ENCODE results near the gene CLIP2. TPM values are rescaled to one million over a fixed set of nuclear protein-coding genes. Genes with fewer than 3 reads are reported as not detected.

CLIP2 gene
- polyA plus RNA-seq, 1 donor from 2014 or later: 25.7 TPM

GRCh38 chr7:74324531-74325209 lies 35.5 kb downstream of the CLIP2 start:
- TF ChIP-seq RAD21 (conservative IDR thresholded peaks at IDR 0.05): no peak
- no peak for TF ChIP-seq POLR2AphosphoS5 (IDR thresholded peaks at IDR 0.05)
- no peak for TF ChIP-seq CTCF (IDR thresholded peaks at IDR 0.05; ENCODE audit: poor library complexity, severe bottlenecking)
- TF ChIP-seq EP300 (conservative IDR thresholded peaks at IDR 0.05; ENCODE audit: poor library complexity, severe bottlenecking): no peak
- no peak for TF ChIP-seq TAF1 (IDR thresholded peaks at IDR 0.05; ENCODE audit: low read depth)
- TF ChIP-seq EZH2 (IDR thresholded peaks at IDR 0.05; ENCODE audit: borderline replicate concordance, insufficient read depth, low read length, poor library complexity, severe bottlenecking): no peak
- no peak for TF ChIP-seq MXI1 (conservative IDR thresholded peaks at IDR 0.05; ENCODE audit: poor library complexity, severe bottlenecking)
- no peak for TF ChIP-seq REST (IDR thresholded peaks at IDR 0.05; ENCODE audit: borderline replicate concordance)
- no peak for TF ChIP-seq SMC3 (conservative IDR thresholded peaks at IDR 0.05; ENCODE audit: poor library complexity)
- H3K27ac ChIP-seq (ENCODE audit: low read length): no peak overlapping the region
- no peaks in the 10 kb centered on the region for H3K36me3 ChIP-seq (ENCODE audit: insufficient read depth, low read length)
- H3K4me2 ChIP-seq (ENCODE audit: low read length): no peak overlapping the region
- no peaks in the 10 kb centered on the region for H4K20me1 ChIP-seq (ENCODE audit: insufficient read depth)
- H3K4me3 ChIP-seq (ENCODE audit: low read length): no peak overlapping the region
- no peaks in the 10 kb centered on the region for H3K79me2 ChIP-seq (replicated peaks; ENCODE audit: insufficient read depth, low read length)
- H3F3A ChIP-seq (ENCODE audit: insufficient read depth, low read length, poor library complexity, severe bottlenecking): no peaks in the 10 kb centered on the region
- no peaks in the 10 kb centered on the region for H3K9me2 ChIP-seq (ENCODE audit: insufficient read depth, low read length)
- no peaks in the 10 kb centered on the region for H3K27me3 ChIP-seq (ENCODE audit: insufficient read depth, low read depth, low read length)
- H3K9me3 ChIP-seq (ENCODE audit: low read length): no peaks in the 10 kb centered on the region
- H2AFZ ChIP-seq (ENCODE audit: low read depth, low read length): no peak overlapping the region
- H3K9ac ChIP-seq (ENCODE audit: low read length): no peak overlapping the region

- no peak overlapping the region for H3K27ac ChIP-seq (ENCODE audit: low read length)
- H3K36me3 ChIP-seq (ENCODE audit: insufficient read depth, low read length): no peaks in the 10 kb centered on the region
Measured at GRCh38 chr7:74325210-74325565, 36.0 kb downstream of the CLIP2 start.

More at GRCh38 chr7:74325210-74325565, 36.0 kb downstream of the CLIP2 start:
- no peak overlapping the region for H3K9ac ChIP-seq (ENCODE audit: low read length)
- no peaks in the 10 kb centered on the region for H3K9me3 ChIP-seq (ENCODE audit: low read length)
- TF ChIP-seq SMC3 (conservative IDR thresholded peaks at IDR 0.05; ENCODE audit: poor library complexity) (no peak), MXI1 (conservative IDR thresholded peaks at IDR 0.05; ENCODE audit: poor library complexity, severe bottlenecking) (no peak), CTCF (IDR thresholded peaks at IDR 0.05; ENCODE audit: poor library complexity, severe bottlenecking) (no peak), EZH2 (IDR thresholded peaks at IDR 0.05; ENCODE audit: borderline replicate concordance, insufficient read depth, low read length, poor library complexity, severe bottlenecking) (no peak), RAD21 (conservative IDR thresholded peaks at IDR 0.05) (no peak), EP300 (conservative IDR thresholded peaks at IDR 0.05; ENCODE audit: poor library complexity, severe bottlenecking) (no peak), REST (IDR thresholded peaks at IDR 0.05; ENCODE audit: borderline replicate concordance) (no peak), TAF1 (IDR thresholded peaks at IDR 0.05; ENCODE audit: low read depth) (no peak), POLR2AphosphoS5 (IDR thresholded peaks at IDR 0.05) (no peak)
- no peaks in the 10 kb centered on the region for H3K79me2 ChIP-seq (replicated peaks; ENCODE audit: insufficient read depth, low read length)
- H3F3A ChIP-seq (ENCODE audit: insufficient read depth, low read length, poor library complexity, severe bottlenecking): no peaks in the 10 kb centered on the region
- H2AFZ ChIP-seq (ENCODE audit: low read depth, low read length): no peak overlapping the region
- H4K20me1 ChIP-seq (ENCODE audit: insufficient read depth): no peaks in the 10 kb centered on the region
- H3K9me2 ChIP-seq (ENCODE audit: insufficient read depth, low read length): no peaks in the 10 kb centered on the region
- no peaks in the 10 kb centered on the region for H3K27me3 ChIP-seq (ENCODE audit: insufficient read depth, low read depth, low read length)
- no peak overlapping the region for H3K4me2 ChIP-seq (ENCODE audit: low read length)
- no peak overlapping the region for H3K4me3 ChIP-seq (ENCODE audit: low read length)

All from neural cell (in vitro differentiated cells).